ENCODE results near the gene POMT1. TPM values are rescaled to one million over a fixed set of nuclear protein-coding genes. Genes with fewer than 3 reads are reported as not detected.

The POMT1 gene
- total RNA-seq, 1 donor from 2014 or later, result 54.8 TPM

- Mint-ChIP-seq H3K4me1 (no peaks in the 10 kb centered on the region), H3K27ac (no peak overlapping the region), H3K4me3 (no peak overlapping the region), H3K27me3 (ENCODE audit: low read depth) (no peaks in the 10 kb centered on the region), H3K9me3 (peaks cover 3% of the 10 kb centered on the region), H3K36me3 (peaks cover 20% of the 10 kb centered on the region)
- no peak for TF ChIP-seq CTCF (IDR thresholded peaks at IDR 0.05; ENCODE audit: unreplicated experiment)
- no peak for DNase-seq (ENCODE audit: low spot score in 2 of 2, unreplicated experiment in 2 of 2)
Observed at GRCh38 chr9:131567910-131568309, 65.2 kb downstream of the POMT1 start.

Other genes with a start within 250 kb of the POMT1 start
- gene FAM78A, start 226.4 kb upstream of the POMT1 start, total RNA-seq, result 0.54 to 0.80 TPM (median 0.64 TPM) in 3 replicates
- 0.60 to 1.1 TPM (median 0.79 TPM) in 3 replicates for gene PLPP7, start 213.2 kb upstream of the POMT1 start, total RNA-seq
- gene PRRC2B, start 108.8 kb upstream of the POMT1 start, total RNA-seq, result 495 to 505 TPM (median 497 TPM) in 3 replicates
- gene UCK1, start 28.3 kb downstream of the POMT1 start, total RNA-seq, result 21.9 to 26.6 TPM (median 23.2 TPM) in 3 replicates
- not detected in 3 replicates for gene PRRT1B, start 42.6 kb downstream of the POMT1 start, total RNA-seq
- 49.3 to 59.1 TPM (median 50.4 TPM) in 3 replicates for gene RAPGEF1, start 237.2 kb downstream of the POMT1 start, total RNA-seq

Data from mesothelial cell of epicardium (in vitro differentiated cells).